GM19468 (cell line): ENCODE data around the gene XIRP1.

ENCODE experiments used
- ATAC-seq: cut with Tn5 transposase; IDR thresholded peaks from one replicate; pipeline ENCODE4 v1.9.1; 2021; ENCODE audit warnings: mild to moderate bottlenecking, moderate library complexity, moderate number of reproducible peaks; ENCODE audit not compliant: unreplicated experiment; ENCODE audit errors: extremely low read depth

The XIRP1 gene

DNA sequence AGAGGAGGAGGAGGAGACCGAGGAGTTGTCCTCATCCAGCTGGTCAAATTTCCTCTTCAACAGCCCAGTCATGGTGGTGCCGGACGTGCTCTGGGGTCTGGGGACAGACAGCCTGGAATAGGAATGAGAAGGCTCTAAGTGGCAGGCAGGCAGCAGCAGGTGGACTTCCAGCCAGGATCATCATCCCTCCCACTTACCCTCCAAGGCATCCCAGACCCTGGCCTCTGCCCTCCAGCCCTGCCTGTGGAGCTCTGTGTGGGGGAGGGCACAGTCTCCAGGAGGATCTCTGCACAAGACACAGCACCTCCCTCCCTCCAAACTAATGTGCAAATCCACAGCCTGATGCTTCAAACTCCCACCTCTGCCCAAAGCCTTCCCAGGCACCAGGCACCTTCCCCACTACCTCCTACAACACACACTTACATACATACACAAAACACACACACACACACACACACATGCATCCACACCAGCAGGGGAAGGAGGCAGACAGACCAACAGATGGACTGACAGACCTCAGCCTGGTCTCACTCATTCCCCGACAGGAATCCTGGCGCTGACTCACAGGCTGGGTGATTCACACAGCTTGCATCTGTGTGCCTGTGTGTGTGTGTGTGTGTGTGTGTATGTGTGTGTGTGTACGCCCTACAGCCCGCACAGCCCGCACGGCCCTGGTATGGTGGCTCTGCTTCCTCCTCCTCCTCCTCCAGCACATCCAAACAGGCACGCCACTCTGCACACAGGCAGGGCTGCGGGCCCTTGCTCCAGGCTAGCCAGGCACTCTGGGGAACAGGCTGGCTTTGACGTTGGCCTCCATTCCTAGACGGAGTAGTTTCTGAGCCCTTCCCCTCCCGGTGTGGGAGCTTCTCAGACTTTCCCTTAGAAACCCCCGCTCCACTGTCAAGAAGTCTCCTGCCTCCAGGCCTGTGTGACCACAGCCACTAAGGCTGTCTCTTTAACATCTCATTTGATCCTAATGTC lies 45.5 kb downstream of the XIRP1 start:
- no peak for ATAC-seq

DNA sequence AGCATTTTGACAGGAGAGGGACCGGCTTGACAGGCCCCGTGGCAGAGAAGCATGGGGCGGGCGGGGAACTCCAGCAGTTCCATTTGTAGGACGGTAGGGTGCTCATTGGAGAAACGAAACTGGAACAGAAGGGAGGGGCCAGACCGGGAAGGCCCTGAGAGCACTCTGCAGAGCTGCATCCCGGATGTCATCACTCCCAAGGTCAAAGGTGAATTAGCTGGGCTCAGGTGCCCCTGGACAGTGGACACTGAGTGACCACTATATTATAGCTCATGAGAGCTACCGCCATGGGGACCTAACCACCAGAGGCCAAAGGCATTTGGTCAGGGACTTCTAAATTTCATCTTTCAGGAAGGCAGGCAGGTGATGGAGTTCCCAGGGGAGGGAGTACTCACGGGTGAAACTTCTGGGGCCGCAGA lies 46.3 kb downstream of the XIRP1 start:
- ATAC-seq = no peak

DNA sequence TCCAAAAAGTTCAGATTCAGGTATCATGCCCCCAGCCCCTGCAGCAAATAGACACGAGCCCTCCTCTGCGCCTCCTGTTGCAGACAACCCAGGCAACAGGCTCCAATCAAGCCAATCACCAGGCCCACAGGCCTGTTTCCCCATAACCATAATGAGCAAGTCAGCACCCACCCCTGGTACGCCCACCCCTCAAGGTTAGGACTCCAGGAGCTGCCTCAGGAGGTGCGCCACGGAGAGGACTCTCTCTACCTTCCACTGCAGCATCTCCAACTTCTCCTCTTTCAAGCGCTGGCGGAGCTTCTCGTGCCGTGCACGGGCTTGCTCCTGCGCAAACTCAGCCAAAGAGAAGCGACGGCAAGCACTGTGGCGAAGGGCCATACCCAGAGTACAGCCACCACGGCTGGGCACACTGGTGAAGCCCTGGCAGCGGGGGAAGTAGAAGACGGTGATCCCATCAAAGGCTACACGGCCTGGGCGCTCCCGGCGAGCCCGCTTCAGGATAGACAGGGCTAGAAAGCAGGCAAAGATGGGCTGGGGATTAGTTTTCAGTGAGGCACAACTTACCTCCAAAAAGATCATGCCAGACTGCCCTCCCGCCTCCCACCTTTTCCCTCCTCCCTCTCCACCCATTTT lies 47.5 kb downstream of the XIRP1 start:
- ATAC-seq = no peak

DNA sequence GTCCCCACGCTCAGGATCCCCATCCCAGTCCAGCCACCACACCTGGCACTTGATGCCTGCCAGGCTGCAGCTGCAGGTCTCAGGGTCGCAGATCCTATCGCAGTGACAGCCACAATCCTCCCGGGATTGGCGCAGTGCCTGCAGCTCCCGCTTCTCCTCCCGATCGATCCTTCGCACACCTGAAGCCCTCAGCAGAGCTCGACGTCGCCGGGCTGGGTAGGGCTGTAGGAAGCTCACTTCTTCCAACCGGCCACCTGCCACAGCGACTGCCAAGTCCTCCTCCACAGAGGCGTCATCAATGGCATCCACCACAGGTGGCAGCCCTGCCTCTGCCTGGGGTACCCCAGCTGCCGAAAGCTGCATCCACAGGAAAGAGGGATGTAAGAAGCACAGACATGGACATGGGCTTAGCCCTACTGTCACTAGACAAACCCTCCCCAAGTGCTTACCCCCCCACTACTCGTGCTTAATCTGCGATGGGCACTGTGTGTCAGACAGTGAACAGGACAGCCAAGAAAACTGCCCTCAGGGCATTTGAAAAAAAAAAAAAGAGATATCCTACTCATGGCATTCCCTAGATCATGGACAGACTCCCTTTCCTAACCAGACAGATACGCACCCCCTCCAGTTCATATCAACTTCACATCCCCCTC lies 48.2 kb downstream of the XIRP1 start:
- ATAC-seq = no peak

DNA sequence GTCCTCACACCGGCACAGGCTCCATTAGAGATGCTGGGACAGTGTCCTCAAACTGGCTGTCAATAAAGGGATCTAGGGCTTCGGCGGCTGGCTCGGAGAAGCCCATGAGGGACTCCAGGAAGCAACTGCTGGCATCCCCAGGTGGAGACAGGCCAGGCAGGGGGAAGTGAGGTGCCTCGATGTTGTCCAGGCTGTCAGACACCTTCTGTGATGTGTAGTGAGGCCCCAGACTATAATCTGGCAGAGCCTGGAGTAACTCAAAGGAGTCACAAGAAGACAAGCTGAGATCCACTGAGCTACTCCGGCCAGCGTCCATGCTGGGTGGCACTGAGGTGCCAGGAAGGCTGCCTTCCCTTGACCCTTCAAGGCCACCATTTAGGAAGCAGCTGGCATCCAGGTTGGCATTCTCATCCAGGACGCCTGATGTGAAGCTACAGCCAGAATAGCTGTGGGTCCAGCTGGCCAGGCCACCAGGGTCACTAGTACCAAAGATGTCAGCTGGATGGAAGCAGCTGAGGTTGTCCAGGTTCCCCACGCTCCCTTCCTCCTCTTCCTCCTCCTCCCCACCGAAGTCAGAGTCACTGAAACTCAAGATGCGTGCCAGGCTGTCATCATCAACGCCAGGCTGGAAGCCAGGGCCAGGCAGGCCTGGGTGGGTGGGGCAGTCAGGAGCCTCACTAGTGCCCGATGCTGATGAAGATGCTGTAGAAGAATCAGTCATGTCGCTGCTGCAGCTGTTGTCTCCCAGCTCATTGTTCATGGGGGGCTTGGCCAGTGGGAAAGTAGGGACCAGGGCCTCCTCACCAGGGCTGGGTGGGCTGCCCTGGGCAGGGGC lies 49.1 kb downstream of the XIRP1 start:
- no peak for ATAC-seq

DNA sequence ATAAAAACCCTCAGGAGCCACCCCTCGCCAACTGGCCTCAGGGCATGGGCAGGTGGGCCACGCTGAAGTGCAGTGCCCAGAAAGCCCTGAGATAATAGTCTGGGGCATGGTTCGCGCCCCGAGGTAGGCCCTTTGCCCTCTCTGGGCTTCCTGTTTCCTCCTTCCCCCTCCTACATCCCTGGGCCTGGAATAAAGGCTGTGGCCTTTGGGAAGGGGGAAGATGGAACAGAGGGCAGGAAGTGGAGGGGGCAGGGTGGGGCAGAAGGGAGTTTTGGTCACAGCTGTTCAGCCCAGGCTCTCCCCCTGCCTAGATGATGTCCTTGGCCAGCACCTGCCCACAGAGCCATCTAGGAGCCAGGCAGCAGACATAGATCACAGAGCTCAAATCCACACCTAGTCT lies 50.3 kb downstream of the XIRP1 start:
- no peak for ATAC-seq

DNA sequence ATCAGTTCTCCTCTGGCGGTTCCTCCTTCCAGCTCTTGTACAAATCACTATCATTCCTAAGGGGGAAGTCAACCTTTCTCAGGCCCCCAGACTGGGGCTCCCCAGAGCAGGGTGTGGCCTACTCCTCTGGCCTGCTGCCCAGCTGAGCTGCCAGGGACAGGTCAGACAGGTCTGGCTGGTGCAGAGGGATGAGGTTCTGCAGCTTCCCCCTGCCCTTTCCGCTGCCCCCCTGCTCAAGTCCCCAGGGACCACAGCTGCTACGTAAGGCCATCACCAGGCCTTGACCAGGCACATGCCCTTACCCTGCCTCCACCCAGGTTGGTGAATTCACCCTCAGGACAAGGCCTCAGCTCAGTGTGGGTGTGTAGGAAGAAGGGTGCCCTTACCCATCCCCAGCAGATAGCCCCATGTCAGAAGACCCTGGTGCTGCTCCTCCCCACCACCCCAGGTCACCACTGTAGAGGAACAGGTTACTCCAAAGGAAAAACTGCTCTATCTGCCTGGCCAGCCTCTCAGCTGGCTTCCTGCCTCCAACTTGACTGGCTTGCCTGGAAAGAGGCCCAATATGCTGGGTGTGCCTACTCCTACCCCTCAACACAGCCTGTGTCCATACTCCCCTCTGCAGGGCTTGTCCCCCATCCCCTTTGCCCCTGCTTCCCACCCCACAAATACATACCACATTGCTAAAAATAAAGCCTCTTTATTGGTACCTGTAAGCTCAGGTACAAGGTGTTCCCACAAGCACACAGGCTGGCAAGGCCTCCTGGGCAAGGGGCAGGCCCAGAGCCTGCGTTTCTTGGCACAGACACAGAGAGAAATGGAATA lies 51.0 kb downstream of the XIRP1 start:
- ATAC-seq = no peak

DNA sequence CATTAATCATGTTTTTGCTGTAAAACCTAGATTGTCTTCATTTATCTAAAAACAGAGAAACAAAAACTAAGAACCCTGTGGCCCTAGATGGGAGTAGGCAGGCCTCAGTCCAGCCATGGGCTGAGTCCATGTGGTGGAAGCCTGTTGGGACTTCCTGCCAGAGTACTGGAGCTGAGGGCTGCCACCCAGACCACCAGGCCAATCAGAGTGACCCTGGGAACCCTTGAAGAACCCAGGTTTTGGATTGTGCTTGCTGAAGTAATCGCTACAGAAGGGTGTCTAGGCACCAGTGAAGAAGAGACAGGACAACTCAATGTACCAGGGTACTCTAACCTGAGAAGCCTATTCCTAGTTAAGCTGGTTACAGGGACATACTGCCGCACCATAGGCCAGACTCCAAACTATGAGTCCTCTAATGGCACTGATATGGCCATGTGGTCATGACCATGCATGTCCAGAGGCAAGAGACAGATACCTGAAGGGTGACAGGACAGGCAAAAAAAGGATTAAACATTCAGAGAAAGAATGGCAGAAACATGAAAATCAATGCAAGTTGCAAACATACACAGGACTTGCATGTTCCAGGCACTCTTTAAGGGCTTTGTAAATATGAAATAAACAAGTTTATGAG lies 51.9 kb downstream of the XIRP1 start:
- no peak for ATAC-seq

DNA sequence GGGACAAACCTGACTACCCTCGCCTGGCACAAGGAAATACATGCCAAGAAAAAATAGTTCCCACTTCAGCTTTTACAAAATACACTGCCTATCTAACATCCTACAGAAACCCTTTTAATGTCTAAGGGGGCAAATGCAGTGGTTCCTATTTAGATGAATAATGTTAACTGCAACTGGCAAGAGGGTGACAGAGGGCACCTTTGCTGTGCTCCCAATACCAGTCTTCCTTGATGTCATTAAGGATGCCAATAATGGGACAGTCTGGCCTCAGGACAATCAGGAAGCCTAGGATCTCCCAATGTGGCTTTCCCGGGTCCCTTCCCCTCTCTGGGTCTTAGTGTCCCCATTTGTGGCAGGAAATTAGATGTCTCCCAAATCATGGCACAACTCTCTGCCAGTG lies 53.0 kb downstream of the XIRP1 start:
- no peak for ATAC-seq

DNA sequence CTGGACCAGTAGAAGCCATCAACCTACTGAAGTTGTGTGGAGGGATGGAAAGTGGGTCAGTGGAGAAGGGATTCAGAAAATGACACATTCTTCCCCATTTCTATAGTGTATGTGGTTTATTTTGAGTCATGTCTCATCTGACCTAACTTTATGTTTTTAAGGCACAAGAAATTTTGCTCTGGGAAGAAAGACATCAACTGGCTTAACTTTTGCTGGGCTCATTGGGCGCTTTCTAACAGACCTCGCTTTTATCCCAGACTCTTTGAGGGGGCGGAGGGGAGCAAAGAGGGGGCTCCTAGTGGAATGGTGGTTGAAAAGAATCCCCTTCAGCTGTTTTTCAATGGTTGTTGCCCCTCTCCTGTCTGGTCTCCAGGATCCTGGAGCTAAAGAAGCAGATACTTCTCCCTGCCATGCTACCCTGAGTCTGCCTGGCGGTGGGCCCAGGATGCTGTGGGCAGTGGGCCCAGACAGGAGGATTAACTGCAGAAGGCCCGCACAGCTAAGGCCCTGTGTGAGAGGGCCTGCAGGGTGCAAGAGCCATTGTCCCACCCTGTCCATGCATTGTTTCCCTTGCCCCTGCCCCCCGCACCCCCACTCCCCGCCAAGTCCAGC lies 53.5 kb downstream of the XIRP1 start:
- ATAC-seq = no peak

DNA sequence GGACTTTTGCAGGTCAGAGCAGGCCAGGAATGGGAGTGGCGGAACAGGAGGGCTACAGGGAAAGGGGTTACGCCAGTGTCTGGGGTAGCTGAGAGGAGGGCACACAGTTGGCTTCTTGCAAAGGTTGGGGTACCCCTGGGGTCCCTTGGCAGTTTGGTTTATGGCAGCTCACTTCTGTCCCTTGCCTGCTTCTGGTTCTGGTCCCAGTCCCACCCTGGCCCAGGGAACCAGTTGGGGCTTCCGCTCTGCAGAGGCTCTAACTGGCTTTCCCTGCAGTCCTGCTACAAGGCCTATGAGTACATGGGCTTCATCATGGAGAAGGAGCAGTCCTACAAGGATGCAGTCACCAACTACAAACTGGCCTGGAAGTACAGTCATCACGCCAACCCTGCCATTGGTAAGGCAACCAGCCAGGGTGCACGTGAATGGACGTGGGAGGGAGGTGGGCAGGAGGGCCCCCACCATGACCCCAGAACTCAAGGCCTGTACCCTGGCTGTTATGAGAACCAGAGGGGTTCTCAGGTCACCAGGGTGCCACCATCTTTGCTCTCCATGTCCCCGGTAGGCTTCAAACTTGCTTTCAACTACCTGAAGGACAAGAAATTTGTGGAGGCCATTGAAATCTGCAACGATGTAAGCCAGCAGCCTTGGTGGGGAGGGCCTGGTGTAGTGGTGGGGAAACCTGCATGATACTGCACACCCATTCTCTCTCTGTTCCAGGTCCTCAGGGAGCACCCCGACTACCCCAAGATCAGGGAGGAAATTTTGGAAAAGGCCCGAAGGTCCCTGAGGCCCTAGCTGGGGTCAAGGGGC lies 54.2 kb downstream of the XIRP1 start:
- no peak for ATAC-seq

DNA sequence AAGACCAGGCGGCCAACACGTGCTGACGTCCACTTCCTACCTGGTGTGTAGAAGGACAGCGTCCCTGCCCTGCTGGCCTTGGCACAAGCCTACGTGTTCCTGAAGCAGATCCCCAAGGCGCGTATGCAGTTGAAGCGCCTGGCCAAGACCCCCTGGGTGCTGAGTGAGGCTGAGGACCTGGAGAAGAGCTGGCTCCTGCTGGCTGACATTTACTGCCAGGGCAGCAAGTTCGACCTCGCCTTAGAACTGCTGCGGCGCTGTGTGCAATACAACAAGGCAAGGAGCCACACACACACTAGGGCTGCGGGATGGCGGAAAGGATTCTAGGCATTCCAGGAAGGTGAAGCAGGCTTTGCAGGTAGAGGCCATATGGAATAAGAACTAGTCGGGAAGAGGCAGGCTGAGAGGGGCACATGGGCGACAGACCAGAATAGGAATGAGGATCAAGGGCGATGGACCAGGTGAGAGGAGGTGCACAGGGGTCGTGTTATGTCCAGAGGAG lies 54.9 kb downstream of the XIRP1 start:
- ATAC-seq = no peak

DNA sequence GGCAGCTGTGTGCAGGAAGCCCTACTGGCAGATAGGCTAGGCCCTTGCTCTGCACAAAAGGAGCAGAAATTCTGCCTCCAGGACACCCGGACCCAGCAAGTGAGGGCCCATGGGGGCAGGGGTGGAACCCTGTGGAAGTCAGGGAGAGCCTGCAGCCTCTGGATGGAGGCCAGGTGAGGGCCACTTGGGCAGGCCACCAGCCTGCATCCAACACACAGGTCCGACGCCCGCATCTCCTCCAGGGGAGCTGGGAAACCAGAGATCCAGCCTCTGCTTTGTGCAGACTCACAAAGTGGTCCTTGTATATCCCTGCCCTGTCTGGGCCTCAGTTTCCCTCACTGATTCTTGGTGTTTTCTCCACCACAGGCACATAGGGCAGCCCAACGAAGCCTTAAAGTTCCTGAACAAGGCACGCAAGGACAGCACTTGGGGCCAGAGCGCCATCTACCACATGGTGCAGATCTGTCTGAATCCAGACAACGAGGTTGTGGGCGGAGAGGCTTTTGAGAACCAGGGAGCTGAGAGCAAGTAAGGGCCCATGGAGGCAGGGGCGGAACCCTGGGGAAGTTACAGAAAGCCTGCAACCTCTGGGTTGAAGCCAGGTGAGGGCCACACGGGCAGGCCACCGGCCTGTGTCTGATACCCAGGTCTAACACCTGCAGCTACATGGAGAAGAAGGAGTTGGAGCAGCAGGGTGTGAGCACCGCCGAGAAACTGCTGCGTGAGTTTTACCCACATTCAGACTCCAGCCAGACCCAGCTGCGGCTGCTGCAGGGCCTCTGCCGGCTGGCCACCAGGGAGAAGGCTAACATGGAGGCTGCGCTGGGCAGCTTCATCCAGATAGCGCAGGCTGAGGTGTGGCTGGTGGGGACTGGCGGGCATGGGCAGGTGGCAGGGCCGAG lies 55.6 kb downstream of the XIRP1 start:
- ATAC-seq = no peak

DNA sequence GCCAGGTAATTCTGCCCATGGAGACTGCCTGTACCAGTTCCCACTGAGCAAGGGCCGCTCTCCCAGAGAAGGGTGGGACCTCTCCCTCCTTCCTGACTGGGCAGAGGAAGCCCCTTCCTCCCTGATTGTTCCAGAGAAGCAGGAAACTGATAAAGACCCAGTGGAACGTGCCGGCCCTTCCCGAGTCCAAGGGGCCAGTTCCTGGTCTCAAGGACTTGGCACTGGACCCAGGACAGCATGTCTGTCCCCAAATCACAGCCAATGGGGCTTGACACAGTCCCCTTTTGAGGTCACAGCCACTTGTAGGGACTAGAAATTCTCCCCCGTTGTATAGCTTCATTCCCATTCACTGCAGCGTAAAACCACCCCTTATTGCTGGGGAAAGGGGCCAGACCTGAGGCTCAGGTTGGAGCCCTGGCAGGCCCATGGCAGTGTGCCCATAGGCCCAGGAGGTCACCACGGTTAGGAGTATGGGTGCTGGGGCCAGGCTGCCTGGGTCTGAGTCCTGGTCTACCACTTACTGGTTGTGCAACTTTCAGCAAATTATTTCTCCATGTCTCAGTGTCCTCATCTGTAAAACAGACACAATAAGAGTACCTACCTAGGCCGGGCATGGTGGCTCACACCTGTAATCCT lies 57.1 kb downstream of the XIRP1 start:
- ATAC-seq = no peak

DNA sequence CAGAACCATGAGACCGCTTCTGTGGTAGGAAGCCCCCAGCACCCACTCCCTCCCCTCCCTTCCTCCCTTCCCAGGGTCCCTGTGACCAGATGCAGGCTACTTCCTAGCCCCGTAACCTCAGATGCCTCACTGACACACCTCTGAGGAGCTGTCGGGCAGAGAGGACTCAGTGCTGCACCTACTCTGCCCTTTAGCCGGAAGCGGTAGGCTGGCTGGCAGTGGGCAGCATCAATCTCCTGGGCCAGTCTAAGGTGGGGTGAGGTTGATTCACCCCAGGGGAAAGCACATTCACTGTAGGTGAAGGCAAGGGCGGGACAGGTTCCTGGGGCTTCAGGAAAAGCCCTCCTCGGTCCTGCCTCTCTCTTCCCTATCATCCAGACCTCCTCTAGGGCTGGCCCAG lies 58.1 kb downstream of the XIRP1 start:
- ATAC-seq = no peak

DNA sequence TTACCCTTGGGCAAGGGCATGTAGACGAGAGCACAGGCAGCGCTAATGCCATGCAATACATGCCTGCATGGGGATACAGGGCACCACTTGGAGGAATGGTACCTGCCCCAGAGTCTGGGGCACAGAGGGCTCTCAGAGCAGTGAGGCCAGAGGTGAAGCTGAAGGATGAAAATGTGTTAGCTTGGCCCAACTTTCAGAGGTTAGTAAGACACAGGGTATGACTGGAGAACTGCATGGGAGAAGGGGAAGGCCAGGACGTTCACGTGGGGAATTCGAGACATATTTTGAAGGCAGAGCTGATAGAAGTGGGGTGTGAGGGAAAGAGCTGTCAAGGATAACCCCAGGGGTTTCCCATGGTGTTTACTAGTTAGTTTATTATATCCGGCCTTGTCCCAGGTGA lies 58.6 kb downstream of the XIRP1 start:
- no peak for ATAC-seq
